Measurements from ENCODE around the gene RECQL5.

Gene RECQL5

GRCh38 chr17:75688209-75688825 lies 21.4 kb upstream of the RECQL5 start:
- DNase-seq (ENCODE audit: low spot score), result no peak

- no peak for DNase-seq (ENCODE audit: low spot score)
Observed at GRCh38 chr17:75685499-75685898, 18.5 kb upstream of the RECQL5 start.

GRCh38 chr17:75684924-75685323 lies 18.0 kb upstream of the RECQL5 start:
- DNase-seq (ENCODE audit: low spot score), result no peak

- no peak for DNase-seq (ENCODE audit: low spot score)
Observed at GRCh38 chr17:75684249-75684648, 17.3 kb upstream of the RECQL5 start.

GRCh38 chr17:75683583-75683982 lies 16.6 kb upstream of the RECQL5 start:
- no peak for DNase-seq (ENCODE audit: low spot score)

- DNase-seq (ENCODE audit: low spot score), result no peak
Observed at GRCh38 chr17:75681289-75681688, 14.3 kb upstream of the RECQL5 start.

- DNase-seq (ENCODE audit: low spot score), result no peak
Observed at GRCh38 chr17:75680431-75680830, 13.5 kb upstream of the RECQL5 start.

GRCh38 chr17:75679706-75680211 lies 12.8 kb upstream of the RECQL5 start:
- DNase-seq (ENCODE audit: low spot score), result no peak

- DNase-seq (ENCODE audit: low spot score), result no peak
Observed at GRCh38 chr17:75676461-75676860, 9.5 kb upstream of the RECQL5 start.

- DNase-seq (ENCODE audit: low spot score), result no peak
Observed at GRCh38 chr17:75673487-75673886, 6.5 kb upstream of the RECQL5 start.

GRCh38 chr17:75672011-75672410 lies 5.1 kb upstream of the RECQL5 start:
- no peak for DNase-seq (ENCODE audit: low spot score)

GRCh38 chr17:75670868-75671267 lies 3.9 kb upstream of the RECQL5 start:
- DNase-seq (ENCODE audit: low spot score), result no peak

- no peak for DNase-seq (ENCODE audit: low spot score)
Observed at GRCh38 chr17:75668489-75668888, 1.5 kb upstream of the RECQL5 start.

GRCh38 chr17:75667825-75668224 lies 871 bp upstream of the RECQL5 start:
- DNase-seq (ENCODE audit: low spot score), result no peak

- DNase-seq (ENCODE audit: low spot score), result no peak
Observed at GRCh38 chr17:75665981-75666380, 973 bp downstream of the RECQL5 start.

GRCh38 chr17:75664099-75664549 lies 2.8 kb downstream of the RECQL5 start:
- no peak for DNase-seq (ENCODE audit: low spot score)

GRCh38 chr17:75662511-75662910 lies 4.4 kb downstream of the RECQL5 start:
- DNase-seq (ENCODE audit: low spot score), result no peak

- no peak for DNase-seq (ENCODE audit: low spot score)
Observed at GRCh38 chr17:75661531-75661930, 5.4 kb downstream of the RECQL5 start.

- no peak for DNase-seq (ENCODE audit: low spot score)
Observed at GRCh38 chr17:75658237-75658636, 8.7 kb downstream of the RECQL5 start.

GRCh38 chr17:75654176-75654575 lies 12.8 kb downstream of the RECQL5 start:
- no peak for DNase-seq (ENCODE audit: low spot score)

GRCh38 chr17:75652934-75653549 lies 13.9 kb downstream of the RECQL5 start:
- DNase-seq (ENCODE audit: low spot score), result peak; percentile 53

- DNase-seq (ENCODE audit: low spot score), result no peak
Observed at GRCh38 chr17:75652341-75652740, 14.6 kb downstream of the RECQL5 start.

GRCh38 chr17:75650874-75651273 lies 16.1 kb downstream of the RECQL5 start:
- DNase-seq (ENCODE audit: low spot score), result no peak
